K562 (cell line): ENCODE data around the gene SCAANT1. TPM values are rescaled to one million over a fixed set of nuclear protein-coding genes. Genes with fewer than 3 reads are reported as not detected.

ENCODE experiments used
- ATAC-seq: fragments of 200-7000 bp; cut with Tn5 transposase; 3 replicates; pipeline ENCODE4 v1.9.1; 2020; ENCODE audit warnings: moderate library complexity
- BruUV-seq: library from RNA; stranded (reverse); fragments of 400-500 nt; replicated peaks from 2 replicates; lab custom pipeline; 2021; lab: Mats Ljungman, UMichigan
- CTCF ChIA-PET: fragments of 300-600 bp; formaldehyde crosslinking; extraction: SDS; loops from one replicate; lab custom pipeline; 2021; ENCODE audit warnings: low intra/inter-chr PET ratio; lab: Yijun Ruan, JAX
- POLR2A ChIA-PET: fragments of 300-600, 350-650 bp; sonication (Branson Sonifier 250); formaldehyde crosslinking; extraction: SDS; loops from one replicate; lab custom pipeline; 2021; ENCODE audit warnings: antibody characterized with exemption, inconsistent platforms; lab: Yijun Ruan, JAX
- DNase-seq, 4 experiments: peaks; one replicate each; pipeline versions ENCODE4 v3.0.0 to v3.0.0-alpha.2; 2011 to 2018; ENCODE audit warnings: low spot score in 3 of 4, mixed read lengths in 3 of 4; ENCODE audit errors: extremely low read depth in 1 of 4
- FAIRE-seq: peaks from 2 replicates; lab custom pipeline; 2011; peaks lifted over from hg19 to GRCh38; lab: Jason Lieb, UNC
- H2AFZ ChIP-seq: 2 replicates; pipeline ENCODE4 v1.6.0; 2011; ENCODE audit warnings: low read depth, low read length, control low read depth, inconsistent platforms
- H3K27ac ChIP-seq: fragments of 200-600 bp; 3 replicates; pipeline ENCODE4 v1.8.0; 2011; ENCODE audit warnings: low read depth, mild to moderate bottlenecking, control low read depth, inconsistent platforms, low read length, moderate library complexity, mixed read lengths; ENCODE audit errors: extremely low read depth
- H3K27me3 ChIP-seq, 2 experiments: fragments of 300-600 bp in 1 of 2; 2 replicates in 1 of 2; 3 replicates in 1 of 2; pipeline versions ENCODE4 v1.6.0 to v1.8.0; 2011; ENCODE audit warnings: inconsistent platforms in 2 of 2, low read length in 2 of 2, mild to moderate bottlenecking in 1 of 2, mixed read lengths in 1 of 2, moderate library complexity in 1 of 2; ENCODE audit not compliant: control insufficient read depth in 2 of 2, insufficient read depth in 2 of 2
- H3K36me3 ChIP-seq: fragments of 300-600 bp; 3 replicates; pipeline ENCODE4 v1.8.0; 2011; ENCODE audit warnings: mild to moderate bottlenecking, low read length, inconsistent platforms; ENCODE audit not compliant: control insufficient read depth, insufficient read depth
- H3K4me1 ChIP-seq, 2 experiments: fragments of 200-600 bp in 1 of 2; replicated peaks in 1 of 2; 2 replicates in 1 of 2; 3 replicates in 1 of 2; pipeline versions ENCODE4 v1.5.1 to v1.8.0; 2011; ENCODE audit warnings: inconsistent platforms in 2 of 2, low read length in 2 of 2, mild to moderate bottlenecking in 1 of 2, mixed read lengths in 1 of 2, moderate library complexity in 1 of 2; ENCODE audit not compliant: control insufficient read depth in 2 of 2, insufficient read depth in 2 of 2
- H3K4me2 ChIP-seq: 2 replicates; pipeline ENCODE4 v1.6.1; 2011; ENCODE audit warnings: low read length, control low read depth, inconsistent platforms, mixed read lengths; ENCODE audit not compliant: insufficient read depth
- H3K4me3 ChIP-seq: fragments of 200-600 bp; sonication (generic), shearing (Covaris generic); 2 replicates; pipeline ENCODE4 v1.5.1; 2016; ENCODE audit warnings: control low read depth, inconsistent platforms
- H3K79me2 ChIP-seq: fragments of 200-600 bp; 3 replicates; pipeline ENCODE4 v1.8.0; 2011; ENCODE audit warnings: low read length, inconsistent platforms; ENCODE audit not compliant: control insufficient read depth, insufficient read depth
- H3K9ac ChIP-seq, 2 experiments: 2 replicates each; pipeline versions ENCODE4 v1.6.0 to v1.6.1; 2011; ENCODE audit warnings: low read depth in 2 of 2, low read length in 2 of 2, control low read depth in 1 of 2, inconsistent platforms in 1 of 2, mild to moderate bottlenecking in 1 of 2, mixed read lengths in 1 of 2; ENCODE audit not compliant: insufficient read depth in 1 of 2
- H3K9me1 ChIP-seq: one replicate; pipeline ENCODE4 v1.6.0; 2011; ENCODE audit warnings: inconsistent platforms, mild to moderate bottlenecking, low read length, moderate library complexity; ENCODE audit not compliant: control insufficient read depth, insufficient read depth
- H3K9me3 ChIP-seq: replicated peaks from 2 replicates; pipeline ENCODE4 v1.5.1; 2011; ENCODE audit warnings: low read depth, low read length, inconsistent platforms; ENCODE audit not compliant: control insufficient read depth, insufficient read depth
- H4K20me1 ChIP-seq: replicated peaks from 2 replicates; pipeline ENCODE4 v1.6.1; 2011; ENCODE audit warnings: low read length, inconsistent platforms, mixed read lengths; ENCODE audit not compliant: control insufficient read depth, insufficient read depth
- CCNT2 ChIP-seq: IDR thresholded peaks from 2 replicates; pipeline ENCODE4 v1.6.1; 2011; ENCODE audit warnings: borderline replicate concordance, low read depth, mild to moderate bottlenecking, moderate library complexity, mixed read lengths, low read length; ENCODE audit not compliant: insufficient read length; ENCODE audit errors: extremely low read depth
- HNRNPH1 ChIP-seq: fragments of 200-400 bp; formaldehyde crosslinking; optimal IDR thresholded peaks from 2 replicates; pipeline ENCODE3; 2017; ENCODE audit warnings: low read depth, mild to moderate bottlenecking, low read length, moderate library complexity
- PHB ChIP-seq: fragments of 250-450 bp; sonication (Bioruptor Pico); IDR thresholded peaks from 2 replicates; pipeline ENCODE4 v1.5.0; 2021
- RFX7 ChIP-seq: fragments of 250-450 bp; sonication (Bioruptor Pico); IDR thresholded peaks from 2 replicates; pipeline ENCODE4 v1.5.1; 2021; ENCODE audit warnings: mild to moderate bottlenecking
- WGBS: fragments of 100-300 bp; shearing (Covaris generic); methylation state at CpG from one replicate; pipeline ENCODE4 v1.1.6; 2016; ENCODE audit warnings: low coverage, mixed read lengths; ENCODE audit not compliant: insufficient coverage; ENCODE audit errors: missing lambda C conversion rate; 5-methylcytosine and 5-hydroxymethylcytosine counted together
- in situ Hi-C: fragments of 300-500 bp; cut with MboI; formaldehyde crosslinking; loops from 4 replicates; pipeline ENCODE4 v1.15.0; 2018; ENCODE audit warnings: inconsistent platforms, mixed read lengths
- intact Hi-C: fragments of 100-400 bp; cut with micrococcal nuclease; formaldehyde crosslinking; loops from 2 replicates; pipeline ENCODE4 v1.14.2; 2022
- polyA plus RNA-seq, 8 experiments: library from polyadenylated mRNA; depleted of rRNA in 4 of 8; stranded (reverse) in 5 of 8; unstranded in 3 of 8; fragments of >200 nt; fragmentation: Nextera tagmentation in 2 of 8; fragmentation: Illumina TruSeq in 1 of 8; extraction: Ambion mirVana in 2 of 8; extraction: Trizol in 1 of 8; gene quantifications; 2 replicates each; pipeline versions ENCODE4 v1.2.1 to v1.2.3, GENCODE V29; 2011 to 2014; ENCODE audit warnings: inconsistent platforms in 1 of 8, missing spikeins in 1 of 8
- total RNA-seq, 7 experiments: library from RNA; depleted of rRNA in 6 of 7; stranded (reverse); fragments of >200 nt in 6 of 7; fragmentation: Illumina TruSeq in 2 of 7; extraction: Trizol in 2 of 7; gene quantifications; 2 replicates each; pipeline versions ENCODE4 v1.2.1 to v1.2.3, GENCODE V29; 2011 to 2021; ENCODE audit warnings: low replicate concordance in 1 of 7

Gene SCAANT1
- total and polyA plus RNA-seq, 9 of the 15 experiments (the other 6 are each of a cell fraction or from before 2014, with no cell fraction given), result not detected

DNA sequence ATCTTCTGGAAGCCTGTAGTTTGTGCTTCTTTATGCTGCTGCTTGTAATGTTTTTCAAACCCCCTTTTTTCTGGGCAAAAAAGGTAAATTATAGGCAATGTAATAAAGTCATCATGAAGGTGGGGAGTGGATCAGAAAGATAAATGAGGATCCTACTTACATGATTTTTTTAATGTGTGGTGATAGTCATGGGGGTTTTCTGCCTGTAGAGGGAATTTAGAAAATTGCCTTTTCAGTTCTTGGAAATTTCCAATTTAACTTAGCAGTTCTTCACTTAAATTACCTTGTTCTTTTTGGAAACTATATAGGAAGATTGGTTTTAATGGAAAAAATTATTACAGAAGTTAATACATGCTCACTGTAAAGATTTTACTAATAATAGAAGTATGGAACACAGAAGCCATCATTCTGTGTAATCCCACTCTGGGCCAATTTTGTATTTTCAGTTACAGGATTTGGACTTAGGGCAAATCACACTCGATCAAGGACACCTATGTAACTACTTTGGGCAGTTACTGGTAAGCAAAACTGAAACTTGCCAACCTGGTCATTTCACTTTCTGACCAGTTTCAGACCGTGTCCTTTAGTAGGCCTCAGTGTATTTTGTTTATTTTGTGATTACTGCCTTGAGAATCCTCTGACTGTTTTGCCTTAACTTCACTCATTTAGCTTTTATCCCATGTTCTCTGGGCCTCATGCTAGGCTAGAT, 10.5 kb upstream of the SCAANT1 start:
- H3K9me1 ChIP-seq, result no peaks in the 10 kb centered on the region
- H3K4me3 ChIP-seq, result no peak overlapping the region
- H3K4me2 ChIP-seq, result no peak overlapping the region
- no peak overlapping the region for H2AFZ ChIP-seq
- intact Hi-C loops, result no loop called here
- POLR2A ChIA-PET, result no interaction called here
- TF ChIP-seq HNRNPH1 (no peak), PHB (CRISPR knock-in tag) (no peak), RFX7 (CRISPR knock-in tag) (no peak), CCNT2 (no peak)
- TF ChIP-seq, all 486 proteins: peak for 0
- no peaks in the 10 kb centered on the region for H3K4me1 ChIP-seq
- no peak overlapping the region for H3K27ac ChIP-seq
- DNase-seq (no peak), FAIRE-seq (no peak), ATAC-seq (no peak)
- in situ Hi-C loops, result no loop called here
- no peak overlapping the region for H3K9ac ChIP-seq
- 100% methylated on average over 2 of the region's 2 CpGs for WGBS
- H3K9me3 ChIP-seq, result no peaks in the 10 kb centered on the region
- BruUV-seq, result no TSS peak
- H3K27me3 ChIP-seq, result no peaks in the 10 kb centered on the region
- H3K79me2 ChIP-seq, result peaks cover 6% of the 10 kb centered on the region; the same call in 1 of the 3 replicates
- no peaks in the 10 kb centered on the region for H4K20me1 ChIP-seq
- CTCF ChIA-PET, result no interaction called here
- peaks cover 61% of the 10 kb centered on the region for H3K36me3 ChIP-seq
